Activated CD4-positive, alpha-beta T cell treated with anti-CD3 and anti-CD28 coated beads for 4 hours (primary cell): ENCODE data around the gene RAB40C.

Source experiments
- DNase-seq, 2 donors: peaks; one replicate each; pipeline ENCODE4 v3.0.0-alpha.2; 2020

RAB40C gene

DNA sequence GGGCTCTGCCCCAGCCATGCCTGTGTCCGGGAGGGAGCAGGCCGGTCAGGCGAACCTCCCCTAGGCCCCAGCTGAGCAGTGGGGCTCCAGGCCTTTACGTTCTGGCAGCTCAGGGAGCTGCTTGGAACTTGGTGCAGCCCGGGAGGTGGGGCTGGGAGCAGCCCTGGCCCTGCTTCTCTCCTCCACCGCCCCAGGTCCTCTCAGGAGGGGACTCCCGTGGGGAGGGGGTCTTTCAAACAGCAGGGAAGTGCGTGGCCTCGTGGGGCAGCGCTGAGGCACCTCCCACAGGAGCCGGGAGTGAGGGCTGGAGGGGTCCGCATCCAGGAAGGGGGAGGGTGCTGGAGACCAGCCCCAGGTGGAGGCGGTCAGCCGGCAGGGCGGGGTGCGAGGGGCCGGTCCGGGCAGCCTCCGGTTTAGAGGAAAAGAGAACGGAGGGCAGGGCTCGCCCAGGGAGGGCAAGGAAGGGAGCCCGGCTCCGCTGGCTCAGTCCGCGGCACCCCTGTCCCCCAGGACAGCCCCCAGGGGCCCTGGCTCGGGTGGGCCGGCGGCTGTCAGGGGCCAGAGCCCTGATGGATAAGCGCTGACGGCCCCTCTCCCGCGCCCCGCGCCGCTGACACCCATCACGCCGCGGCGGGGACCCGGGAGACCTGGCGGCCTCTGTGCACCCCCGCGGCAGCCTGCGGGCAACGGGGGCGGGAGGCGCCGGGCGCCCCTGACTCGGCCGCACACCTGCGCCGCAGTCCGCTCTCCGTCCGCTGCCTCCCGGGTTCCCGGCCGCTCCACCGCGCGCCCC is 30.3 kb upstream of the RAB40C start:
- no peak for DNase-seq

DNA sequence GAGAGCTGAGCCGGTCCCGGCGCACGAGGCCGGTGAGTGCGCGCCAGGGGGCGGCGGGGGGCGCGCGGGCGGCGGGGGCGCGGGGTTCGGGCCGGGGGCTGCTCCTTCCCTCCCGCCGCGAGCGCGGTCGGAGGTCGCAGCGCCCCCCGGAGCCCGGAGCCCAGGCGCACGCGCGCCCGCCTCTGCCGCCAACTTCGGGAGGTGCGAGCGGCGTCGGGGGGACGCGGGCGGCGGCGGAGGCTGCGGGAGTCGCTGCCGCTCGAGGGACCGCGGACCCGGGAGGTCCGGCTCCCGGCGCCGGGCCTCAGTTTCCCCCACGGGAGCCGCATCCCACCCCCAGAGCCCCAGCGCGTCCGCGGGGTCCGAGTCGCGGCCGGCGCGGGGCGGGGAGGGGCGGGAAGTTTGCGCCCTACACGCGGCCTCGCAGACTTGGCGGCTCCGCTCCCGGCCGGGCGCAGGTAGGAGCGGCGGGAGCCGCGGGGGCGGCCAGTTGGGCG is 29.6 kb upstream of the RAB40C start, which contains the start of gene PRR35:
PRR35 (plus strand) TSS at position 191 of the 497 bp plus-strand sequence. CDS start 2,901 bp downstream, outside the sequence.
- DNase-seq: no peak

DNA sequence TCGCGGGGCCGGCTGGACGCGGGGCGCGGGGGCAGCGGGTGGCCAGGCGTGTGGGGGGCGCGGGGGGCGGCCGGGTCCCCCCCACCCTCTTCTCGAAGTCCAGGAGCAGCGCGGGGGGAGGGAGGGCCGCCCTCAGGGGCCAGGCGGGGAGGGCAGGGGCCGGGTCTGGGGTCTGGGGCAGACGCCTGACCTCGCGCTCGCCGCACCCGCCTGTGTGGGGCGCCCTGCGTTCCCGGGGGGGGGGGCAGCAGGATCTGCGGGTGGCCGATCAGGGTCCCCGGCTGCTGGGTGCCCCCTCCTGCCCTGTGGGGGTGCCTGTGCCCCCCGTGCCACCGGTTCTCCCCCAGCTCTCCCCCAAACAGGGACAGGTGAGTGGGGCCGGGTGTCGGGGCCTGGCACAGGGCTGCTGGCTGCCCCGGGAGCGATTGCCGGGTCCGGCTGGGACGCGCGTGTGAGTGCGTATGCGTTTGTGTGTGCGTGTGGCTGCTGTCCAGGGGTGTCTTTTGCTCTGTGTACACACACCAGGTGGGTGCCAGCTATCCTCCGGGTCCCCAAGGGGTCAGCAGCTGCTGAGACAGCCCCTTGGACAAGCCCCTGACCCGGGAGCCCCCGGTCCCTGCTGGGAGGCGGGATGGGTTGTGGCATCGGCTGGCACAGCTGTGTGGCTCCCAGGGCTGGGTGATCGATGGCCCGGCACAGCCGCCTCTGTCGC is 29.0 kb upstream of the RAB40C start:
- DNase-seq: no peak

DNA sequence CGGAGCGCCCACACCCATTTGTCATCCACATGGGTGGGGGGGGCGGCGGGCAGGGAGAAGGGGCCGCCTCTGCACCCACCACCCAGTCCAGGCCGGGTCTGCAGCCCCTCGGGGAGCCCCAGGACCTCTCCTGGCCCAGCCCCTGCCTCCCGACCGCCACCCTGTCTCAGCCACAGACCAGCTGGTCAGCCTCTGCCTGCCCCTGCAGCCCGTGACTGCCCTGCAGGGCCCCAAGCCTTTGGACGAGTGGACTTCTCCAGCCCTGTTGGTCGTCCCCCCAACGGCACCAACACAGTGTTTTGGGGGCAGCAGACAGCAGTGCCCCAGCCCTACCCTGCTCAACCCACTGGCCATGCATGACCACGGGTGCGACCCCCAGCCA is 28.5 kb upstream of the RAB40C start:
- no peak for DNase-seq

DNA sequence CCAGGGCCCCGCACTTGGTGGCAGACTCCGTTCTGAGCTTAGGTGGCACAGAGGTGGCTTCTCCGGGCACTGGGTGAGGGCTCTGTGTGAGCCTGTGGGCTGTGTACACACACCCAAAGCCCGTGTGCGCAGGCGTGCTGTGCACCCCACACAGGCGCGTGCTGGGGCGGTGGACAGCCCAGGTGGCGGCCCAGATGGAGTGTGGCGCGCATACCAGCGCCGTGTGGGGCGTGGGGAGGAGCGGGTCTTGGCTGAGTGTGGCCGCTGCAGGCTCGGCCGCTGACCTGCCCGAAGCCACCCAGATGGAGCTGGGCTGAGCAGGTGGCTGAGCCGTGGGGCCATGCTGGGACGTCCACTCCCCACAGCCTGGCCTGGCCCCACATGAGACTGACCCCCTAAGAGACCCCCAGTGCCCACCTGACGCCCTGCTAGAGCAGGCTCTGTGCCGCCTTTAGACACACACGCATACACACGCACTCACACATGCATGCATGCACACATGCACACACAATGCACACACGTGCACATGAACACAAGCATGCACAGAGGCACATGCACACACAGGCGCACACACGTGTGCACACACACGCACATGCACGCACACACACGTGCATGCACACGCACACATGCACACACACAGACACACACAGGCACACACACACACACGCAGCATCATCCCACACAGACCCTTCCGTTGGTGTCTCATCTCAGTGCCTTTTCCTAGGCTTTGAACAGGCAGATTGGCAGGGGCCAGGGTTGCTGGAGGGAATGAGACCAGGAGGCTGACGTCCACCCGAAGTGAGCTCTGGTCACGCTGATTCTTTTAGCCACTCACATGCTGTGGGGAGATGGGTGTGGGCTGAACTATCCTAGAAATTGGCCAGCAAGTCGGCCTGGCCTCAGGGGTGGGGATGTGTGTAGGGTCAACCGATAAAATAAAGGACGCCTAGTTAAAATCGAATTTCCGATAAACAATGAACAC is 27.6 kb upstream of the RAB40C start:
- DNase-seq: no peak

DNA sequence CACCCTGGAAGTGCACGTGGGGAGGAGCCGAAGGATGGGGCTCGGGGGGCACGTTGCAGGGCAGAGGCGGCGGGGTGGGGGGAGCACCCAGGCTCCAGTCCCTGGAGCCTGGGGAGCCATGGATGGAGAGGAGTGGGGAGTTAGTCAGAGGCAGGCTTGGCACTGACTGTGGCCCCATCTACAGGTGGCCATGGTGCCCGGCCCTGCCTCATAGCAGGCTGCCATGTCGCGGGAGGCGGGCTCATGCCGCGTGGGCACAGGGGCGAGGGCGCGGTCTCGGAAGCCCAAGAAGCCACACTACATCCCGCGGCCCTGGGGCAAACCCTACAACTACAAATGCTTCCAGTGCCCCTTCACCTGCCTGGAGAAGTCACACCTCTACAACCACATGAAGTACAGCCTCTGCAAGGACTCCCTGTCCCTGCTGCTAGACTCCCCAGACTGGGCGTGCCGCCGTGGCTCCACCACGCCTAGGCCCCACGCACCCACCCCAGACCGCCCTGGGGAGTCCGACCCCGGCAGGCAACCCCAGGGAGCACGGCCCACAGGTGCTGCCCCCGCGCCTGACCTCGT is 26.7 kb upstream of the RAB40C start:
- no peak for DNase-seq

DNA sequence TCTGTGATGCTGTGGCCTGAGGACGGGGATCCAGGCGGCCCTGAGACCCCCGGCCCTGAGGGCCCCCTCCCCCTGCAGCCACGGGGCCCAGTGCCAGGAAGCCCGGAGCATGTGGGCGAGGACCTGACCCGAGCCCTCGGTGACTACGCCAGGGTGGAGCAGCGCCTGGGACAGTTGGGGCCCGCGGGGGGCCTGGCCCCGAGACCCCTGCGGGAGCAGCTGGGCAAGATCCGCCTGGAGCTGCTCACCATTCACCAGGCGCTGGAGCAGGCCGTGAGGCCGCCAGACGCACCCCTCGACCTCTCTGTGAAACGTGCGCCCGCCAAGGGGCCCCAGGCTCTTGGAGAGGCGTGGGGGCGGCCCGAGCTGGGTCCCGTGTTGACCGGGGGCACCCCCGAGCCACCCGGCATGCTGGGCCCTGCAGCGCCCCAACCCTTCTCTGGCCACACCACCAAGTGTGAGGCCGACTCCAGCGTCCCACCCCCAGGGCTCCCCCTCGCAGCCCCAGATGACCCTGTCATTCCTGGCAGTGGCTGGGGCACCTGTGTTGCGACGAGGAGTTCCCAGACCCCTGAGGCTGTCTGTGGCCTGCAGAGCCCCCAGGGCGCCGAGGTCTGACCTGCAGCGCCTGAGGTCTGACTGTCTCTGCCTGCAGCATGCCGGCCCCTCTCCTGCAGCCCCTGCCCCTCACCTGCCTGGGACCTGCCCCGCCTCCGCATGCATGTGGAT is 25.0 kb upstream of the RAB40C start:
- no peak for DNase-seq

DNA sequence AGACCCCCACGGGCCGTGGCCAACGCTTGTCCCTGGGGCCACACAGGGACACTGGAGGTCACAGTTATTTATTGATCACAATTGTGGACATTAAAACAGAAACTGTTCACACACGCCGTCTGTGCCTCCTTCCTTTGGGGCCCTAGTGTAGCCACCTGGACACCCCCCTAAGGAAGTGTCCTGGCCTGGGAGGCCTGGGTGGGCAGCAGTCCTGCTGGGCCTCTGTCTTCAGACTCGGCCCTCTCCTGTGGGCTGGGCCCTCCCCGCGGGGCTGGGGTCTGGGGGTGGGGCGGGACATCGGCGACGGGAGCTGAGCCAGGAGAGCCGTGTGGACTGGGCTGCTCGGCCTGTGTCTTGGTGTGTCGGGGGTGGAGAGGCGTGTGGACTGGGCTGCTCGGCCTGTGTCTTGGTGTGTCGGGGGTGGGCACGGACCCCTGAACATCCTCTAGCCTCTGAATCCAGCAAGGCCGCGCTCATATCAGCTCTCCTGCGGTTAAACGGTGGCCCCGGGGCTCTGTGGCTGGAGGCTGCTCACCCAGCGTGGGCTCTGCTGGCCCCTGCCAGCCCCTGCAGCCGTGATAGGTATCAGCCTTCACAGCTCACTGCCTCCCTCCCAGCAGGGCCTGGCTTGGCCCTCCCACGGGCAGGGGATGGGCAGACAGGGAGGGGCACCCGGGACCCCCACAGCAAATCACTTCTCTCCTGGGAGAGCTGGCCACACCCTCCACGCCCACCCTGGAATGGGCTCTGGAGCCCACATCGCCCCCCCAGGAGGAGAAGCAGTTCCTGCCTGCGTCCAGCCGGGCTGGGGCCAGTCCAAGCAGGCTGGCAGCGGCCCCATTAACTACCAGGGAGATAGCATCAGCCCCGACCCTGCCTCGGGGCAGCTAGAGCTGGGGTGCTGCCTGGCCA is 24.2 kb upstream of the RAB40C start:
- DNase-seq: no peak

DNA sequence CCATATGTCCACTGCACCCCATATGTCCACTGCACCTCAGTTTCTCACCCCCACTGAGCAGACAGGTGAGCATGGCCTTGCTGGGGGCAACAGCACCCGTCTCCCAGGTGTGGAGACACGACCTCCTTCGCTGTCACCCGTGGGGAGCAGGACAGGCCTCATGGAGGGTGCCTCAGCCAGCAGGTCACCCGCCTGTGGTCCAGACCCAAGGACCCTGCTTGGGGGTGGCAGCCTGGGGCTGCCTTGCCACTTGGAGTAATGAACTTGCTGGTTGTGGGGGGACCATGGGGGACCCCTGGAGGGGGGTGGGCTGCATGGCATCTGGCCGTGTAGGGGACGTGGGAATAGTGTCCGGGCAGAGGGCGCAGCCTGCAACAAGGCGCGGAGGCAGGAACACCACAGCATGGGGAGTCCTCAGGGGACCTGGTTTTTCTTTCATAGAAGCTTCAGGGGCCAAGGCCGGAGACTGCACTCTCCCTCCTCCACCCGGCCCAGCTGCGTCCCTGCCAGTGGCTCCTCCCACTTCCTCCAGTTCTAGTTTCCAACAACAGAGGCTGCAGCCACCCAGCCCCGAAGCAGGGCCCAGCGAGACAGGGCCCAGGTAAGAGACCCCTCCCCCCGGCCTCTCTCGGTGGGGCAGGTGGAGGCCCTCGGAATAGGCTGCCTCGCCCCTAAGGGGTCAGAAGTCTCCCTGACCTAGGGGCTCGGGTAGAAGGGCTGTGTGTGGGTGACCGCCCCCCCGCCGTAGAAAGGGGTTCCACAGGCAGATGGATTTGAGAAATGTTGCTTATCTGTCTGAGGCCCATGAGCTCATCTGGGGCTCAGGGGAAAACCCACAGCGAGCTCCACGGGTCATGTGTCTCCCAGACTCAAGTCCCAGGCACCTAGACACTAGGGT is 23.1 kb upstream of the RAB40C start, which contains the start of gene NHLRC4:
NHLRC4 (plus strand) TSS at position 531 of the 898 bp plus-strand sequence. CDS start 1,043 bp downstream, outside the sequence.
- DNase-seq: peak; percentile 30 to 43

DNA sequence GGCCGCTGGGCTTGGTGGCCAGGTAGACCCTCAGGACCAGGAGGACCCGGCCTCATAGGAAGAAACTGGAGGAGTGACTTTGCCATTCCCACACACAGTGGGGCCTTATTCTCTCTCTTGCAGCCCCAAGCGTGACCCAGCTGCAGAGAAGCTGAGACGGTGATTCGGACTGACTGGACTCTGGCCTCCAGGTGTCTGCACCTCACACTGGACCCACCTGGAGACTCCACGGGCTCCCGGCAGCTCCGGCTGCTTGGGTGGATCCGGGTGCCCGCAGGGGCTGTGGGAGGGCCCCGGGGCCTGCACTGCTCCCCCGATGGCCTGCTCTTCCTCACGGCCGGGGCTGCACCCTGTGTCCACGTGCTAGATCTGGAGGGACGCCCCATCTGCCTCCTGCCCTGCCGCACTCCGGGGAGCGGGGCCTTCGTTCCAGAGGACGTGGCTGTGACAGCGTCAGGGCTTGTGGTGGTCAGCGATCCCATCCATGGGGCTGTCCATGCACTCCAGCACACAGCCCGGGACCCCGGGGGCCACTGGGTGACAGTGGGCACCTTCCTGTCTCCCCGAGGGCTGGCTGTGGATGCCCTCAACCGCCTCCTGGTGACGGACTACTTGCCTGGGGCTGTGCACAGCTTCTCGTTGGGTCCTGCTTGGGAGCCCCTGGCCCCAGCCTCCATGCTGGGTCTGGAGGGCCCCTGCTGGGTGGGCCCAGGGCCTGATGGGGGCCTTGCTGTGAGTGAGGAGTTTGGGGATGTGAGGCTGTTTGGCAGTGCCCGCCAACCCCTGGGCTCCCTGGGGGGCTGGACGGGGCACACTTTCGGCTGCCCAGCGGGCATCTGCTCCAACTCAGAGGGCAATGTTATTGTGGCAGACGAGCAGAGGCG is 22.3 kb upstream of the RAB40C start:
- DNase-seq: no peak

DNA sequence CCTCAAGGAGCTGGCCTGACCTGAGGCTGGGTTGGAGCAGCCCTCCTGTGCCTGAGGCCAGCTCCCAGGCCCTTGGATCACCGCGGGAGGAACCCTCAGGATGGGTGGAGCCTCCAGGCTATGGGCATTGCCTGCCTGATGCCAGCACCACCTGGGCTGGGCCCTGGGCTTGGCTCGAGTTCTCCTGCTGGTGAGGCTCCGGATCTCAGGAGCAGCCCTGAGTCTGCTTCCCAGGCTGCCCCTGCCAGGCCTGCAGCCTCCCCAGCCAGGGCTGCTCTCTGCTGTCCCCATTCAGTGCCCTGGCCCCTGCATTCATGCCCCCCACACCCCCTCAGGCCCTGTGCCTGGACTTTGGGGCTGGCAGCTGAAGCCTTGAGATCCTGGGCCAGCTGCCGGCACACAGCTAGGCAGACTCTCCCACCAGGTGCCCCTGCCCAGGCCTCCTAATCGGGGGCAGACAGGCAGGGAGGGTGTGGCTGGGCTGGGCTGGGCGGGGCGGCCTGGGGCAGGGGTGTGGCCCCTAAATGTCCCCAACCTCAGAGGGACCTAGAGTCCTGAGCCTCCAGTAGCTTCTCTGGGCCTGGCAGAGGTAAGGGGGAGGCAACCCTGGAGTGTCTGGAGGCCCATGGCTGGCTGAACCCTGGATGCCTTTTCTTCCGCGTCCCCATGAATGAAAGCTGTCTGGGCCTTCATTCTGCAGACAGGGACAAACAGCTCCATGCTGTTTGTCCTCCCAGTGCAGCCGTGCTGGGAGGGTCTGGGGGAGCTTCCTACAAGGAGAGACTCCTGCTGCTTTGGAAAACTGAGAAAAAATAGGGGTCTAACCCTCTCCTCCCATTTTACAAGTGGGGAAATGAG is 21.2 kb upstream of the RAB40C start:
- no peak for DNase-seq

DNA sequence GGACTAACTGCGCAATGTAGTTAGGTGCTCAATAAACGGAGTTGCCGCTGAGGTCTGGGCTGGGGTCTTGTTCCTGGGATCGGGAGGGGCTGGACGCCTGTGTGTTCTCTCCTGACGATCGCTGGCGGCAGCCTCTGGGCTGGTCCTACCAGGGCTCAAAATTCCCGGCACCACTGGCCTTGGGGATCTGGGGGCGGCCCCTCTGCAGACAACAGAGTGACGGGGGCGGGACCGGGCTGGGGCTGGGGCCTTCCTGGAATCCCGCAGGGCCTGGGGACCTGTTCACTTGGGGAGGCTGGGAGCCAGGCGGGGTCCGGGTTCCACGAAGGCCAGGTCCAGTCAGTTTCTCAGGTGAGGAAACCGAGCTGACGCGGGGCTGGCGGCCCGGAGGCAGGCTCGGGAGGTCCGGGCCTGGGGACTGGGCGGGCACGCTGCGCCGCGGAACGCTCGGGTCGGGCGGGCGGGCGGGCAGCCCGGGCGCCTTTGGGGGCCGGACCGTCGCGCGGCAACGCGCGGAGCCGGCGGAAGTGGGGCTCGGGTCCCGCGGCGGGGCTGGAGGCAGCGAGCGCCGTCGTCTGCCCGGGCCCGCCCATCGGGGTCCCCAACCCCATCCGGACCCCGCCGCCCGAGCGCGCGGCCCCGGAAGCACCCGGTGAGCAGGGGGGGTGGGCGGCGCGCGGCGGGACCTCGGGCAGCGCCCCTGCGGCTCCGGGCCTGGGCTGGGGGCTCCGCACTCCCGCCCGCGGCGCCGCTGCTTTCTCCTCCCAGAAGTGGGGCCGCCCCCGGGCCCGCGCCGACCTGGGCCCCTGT is 20.2 kb upstream of the RAB40C start, which contains the start of gene PIGQ:
PIGQ (plus strand) TSS at position 524 of the 810 bp plus-strand sequence. CDS start 4,107 bp downstream, outside the sequence.
- DNase-seq: peak; percentile 49 to 64

DNA sequence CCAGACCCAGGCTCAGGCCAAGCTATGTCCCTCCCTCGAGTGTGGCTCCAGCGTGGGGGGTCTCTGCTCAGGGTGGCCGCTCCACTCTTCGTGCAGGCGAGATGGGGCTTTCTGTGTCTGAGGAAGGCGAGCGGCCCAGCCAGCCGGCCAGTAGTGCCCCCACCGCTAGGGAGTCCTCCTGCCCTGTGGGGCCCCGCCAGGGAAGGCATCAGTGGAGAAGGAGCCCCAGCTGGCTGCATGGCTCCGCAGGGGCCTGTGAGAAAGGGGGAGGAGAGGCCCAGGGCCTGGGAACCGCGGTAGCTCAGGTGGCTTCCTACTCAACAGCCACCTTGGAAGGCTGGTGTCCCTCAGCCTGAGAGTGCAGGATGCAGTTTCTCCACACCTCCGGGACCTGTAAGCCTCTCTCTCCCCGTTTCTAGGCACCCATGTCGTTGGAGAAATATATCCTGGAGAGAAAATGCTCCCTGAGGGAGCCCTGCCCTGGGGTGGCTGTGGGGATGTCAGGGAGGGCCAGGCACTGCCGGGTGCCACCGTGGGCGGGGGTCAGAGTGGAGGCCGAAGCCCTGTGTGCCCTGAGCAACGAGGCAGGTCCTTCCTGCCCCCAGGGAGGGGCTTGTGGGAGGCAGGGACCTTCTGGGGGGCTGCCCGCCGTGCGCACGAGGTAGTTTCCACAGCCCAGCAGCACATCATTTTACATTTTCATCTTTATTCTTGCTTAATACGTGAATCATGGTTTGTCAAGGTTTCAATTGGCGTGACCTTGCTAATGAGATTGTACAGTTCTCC is 16.8 kb upstream of the RAB40C start:
- no peak for DNase-seq

DNA sequence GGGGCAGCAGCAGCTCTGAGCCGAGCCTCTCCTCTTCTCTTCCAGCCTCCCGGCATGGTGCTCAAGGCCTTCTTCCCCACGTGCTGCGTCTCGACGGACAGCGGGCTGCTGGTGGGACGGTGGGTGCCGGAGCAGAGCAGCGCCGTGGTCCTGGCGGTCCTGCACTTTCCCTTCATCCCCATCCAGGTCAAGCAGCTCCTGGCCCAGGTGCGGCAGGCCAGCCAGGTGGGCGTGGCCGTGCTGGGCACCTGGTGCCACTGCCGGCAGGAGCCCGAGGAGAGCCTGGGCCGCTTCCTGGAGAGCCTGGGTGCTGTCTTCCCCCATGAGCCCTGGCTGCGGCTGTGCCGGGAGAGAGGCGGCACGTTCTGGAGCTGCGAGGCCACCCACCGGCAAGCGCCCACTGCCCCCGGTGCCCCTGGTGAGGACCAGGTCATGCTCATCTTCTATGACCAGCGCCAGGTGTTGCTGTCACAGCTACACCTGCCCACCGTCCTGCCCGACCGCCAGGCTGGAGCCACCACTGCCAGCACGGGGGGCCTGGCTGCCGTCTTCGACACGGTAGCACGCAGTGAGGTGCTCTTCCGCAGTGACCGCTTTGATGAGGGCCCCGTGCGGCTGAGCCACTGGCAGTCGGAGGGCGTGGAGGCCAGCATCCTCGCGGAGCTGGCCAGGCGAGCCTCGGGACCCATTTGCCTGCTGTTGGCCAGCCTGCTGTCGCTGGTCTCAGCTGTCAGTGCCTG is 15.7 kb upstream of the RAB40C start:
- no peak for DNase-seq
